A673 (cell line): ENCODE data around the gene LCK. TPM values are rescaled to one million over a fixed set of nuclear protein-coding genes. Genes with fewer than 3 reads are reported as not detected.

Experiments used
- BruUV-seq: library from RNA; stranded (reverse); fragments of 400-500 nt; replicated peaks from 2 replicates; lab custom pipeline; 2021; lab: Mats Ljungman, UMichigan
- CTCF ChIA-PET: fragments of 300-600 bp; sonication (Branson Sonifier 250); formaldehyde crosslinking; loops from one replicate; lab custom pipeline; 2022; ENCODE audit warnings: antibody characterized with exemption; lab: Charles Lee
- POLR2A ChIA-PET: fragments of 300-600 bp; sonication (Branson Sonifier 250); formaldehyde crosslinking; loops from one replicate; lab custom pipeline; 2022; ENCODE audit warnings: antibody characterized with exemption; ENCODE audit not compliant: low non-redundant PET; lab: Charles Lee
- DNase-seq: peaks from one replicate; pipeline ENCODE4 v3.0.0-alpha.2; 2015; ENCODE audit warnings: low spot score
- H3K27ac ChIP-seq: fragments of 200-600 bp; sonication (generic); 2 replicates; pipeline ENCODE4 v1.5.1; 2016; ENCODE audit warnings: mixed run types, low read depth, mild to moderate bottlenecking, mixed read lengths, antibody characterized with exemption, low read length; ENCODE audit not compliant: poor library complexity, severe bottlenecking
- H3K27me3 ChIP-seq: fragments of 200-600 bp; sonication (generic); replicated peaks from 2 replicates; pipeline ENCODE4 v1.6.1; 2017; ENCODE audit warnings: mixed run types, low read depth, mild to moderate bottlenecking, mixed read lengths, antibody characterized with exemption, low read length; ENCODE audit not compliant: insufficient read depth, poor library complexity
- H3K36me3 ChIP-seq: fragments of 200-600 bp; sonication (generic); 2 replicates; pipeline ENCODE4 v1.6.1; 2016; ENCODE audit warnings: mixed run types, mild to moderate bottlenecking, mixed read lengths, antibody characterized with exemption, low read length; ENCODE audit not compliant: insufficient read depth, poor library complexity, severe bottlenecking
- H3K4me1 ChIP-seq: fragments of 200-600 bp; sonication (generic); 2 replicates; pipeline ENCODE4 v1.6.1; 2017; ENCODE audit warnings: mixed run types, mild to moderate bottlenecking, mixed read lengths, antibody characterized with exemption, low read length; ENCODE audit not compliant: insufficient read depth, poor library complexity, severe bottlenecking
- H3K4me3 ChIP-seq: fragments of 200-600 bp; sonication (generic); 2 replicates; pipeline ENCODE4 v1.5.1; 2016; ENCODE audit warnings: low read depth, mixed run types, mild to moderate bottlenecking, mixed read lengths, low read length; ENCODE audit not compliant: poor library complexity, severe bottlenecking
- H3K9me3 ChIP-seq: fragments of 200-600 bp; sonication (generic); 2 replicates; pipeline ENCODE4 v1.6.1; 2016; ENCODE audit warnings: mixed run types, low read depth, mild to moderate bottlenecking, mixed read lengths, antibody characterized with exemption, low read length; ENCODE audit not compliant: poor library complexity, severe bottlenecking
- CTCF ChIP-seq: fragments of 300-800, 200-600 bp; sonication (generic); conservative IDR thresholded peaks from 2 replicates; pipeline ENCODE4 v1.5.1; 2017; ENCODE audit warnings: low read depth, mild to moderate bottlenecking, antibody characterized with exemption, low read length, moderate library complexity, mixed read lengths
- EZH2 ChIP-seq: fragments of 200-600 bp; sonication (generic); IDR thresholded peaks from 2 replicates; pipeline ENCODE4 v1.6.1; 2017; ENCODE audit warnings: borderline replicate concordance, low read depth, mild to moderate bottlenecking, mixed read lengths, antibody characterized with exemption, low read length; ENCODE audit not compliant: poor library complexity, severe bottlenecking
- intact Hi-C: fragments of 100-400 bp; cut with micrococcal nuclease; formaldehyde crosslinking; loops from one replicate; pipeline ENCODE4 v1.10.0; 2022; ENCODE audit not compliant: unreplicated experiment
- total RNA-seq: library from RNA; stranded (reverse); gene quantifications from 2 replicates; pipeline ENCODE4 v1.2.3, GENCODE V29; 2021

LCK gene
- total RNA-seq, 1 experiment from 2014 or later = not detected

- peaks cover 2% of the 10 kb centered on the region for H3K4me1 ChIP-seq
- H3K27ac ChIP-seq = no peak overlapping the region
- intact Hi-C loops = no loop called here
- DNase-seq = no peak
- CTCF ChIA-PET = no interaction called here
- H3K27me3 ChIP-seq = no peaks in the 10 kb centered on the region
- TF ChIP-seq CTCF = no peak
- TF ChIP-seq EZH2 = no peak
- no peak overlapping the region for H3K4me3 ChIP-seq
- no TSS peak for BruUV-seq
- POLR2A ChIA-PET = no interaction called here
- peaks cover 45% of the 10 kb centered on the region for H3K36me3 ChIP-seq
- H3K9me3 ChIP-seq = no peaks in the 10 kb centered on the region
Observed at GRCh38 chr1:32316903-32317277, 65.8 kb downstream of the LCK start.

GRCh38 chr1:32318127-32318869, 67.2 kb downstream of the LCK start:
- TF ChIP-seq CTCF (no peak), EZH2 (no peak)
- no peak overlapping the region for H3K4me3 ChIP-seq
- DNase-seq = no peak
- no peaks in the 10 kb centered on the region for H3K9me3 ChIP-seq
- ChIA-PET POLR2A (no interaction called here), CTCF (no interaction called here)
- intact Hi-C loops = no loop called here
- no peaks in the 10 kb centered on the region for H3K4me1 ChIP-seq
- H3K36me3 ChIP-seq = peaks cover 53% of the 10 kb centered on the region
- no peak overlapping the region for H3K27ac ChIP-seq
- BruUV-seq = no TSS peak
- H3K27me3 ChIP-seq = no peaks in the 10 kb centered on the region

- TF ChIP-seq CTCF (no peak), EZH2 (no peak)
- POLR2A ChIA-PET = interaction anchor here (0.6 kb wide), 1 partner anchor 48 kb away, joined by 4 read pairs; no protein-coding TSS in a partner anchor
- H3K4me1 ChIP-seq = no peaks in the 10 kb centered on the region
- no TSS peak for BruUV-seq
- H3K9me3 ChIP-seq = no peaks in the 10 kb centered on the region
- peaks cover 72% of the 10 kb centered on the region for H3K36me3 ChIP-seq
- no peak overlapping the region for H3K27ac ChIP-seq
- DNase-seq = no peak
- no peaks in the 10 kb centered on the region for H3K27me3 ChIP-seq
- CTCF ChIA-PET = no interaction called here
- H3K4me3 ChIP-seq = no peak overlapping the region
- intact Hi-C loops = no loop called here
Observed at GRCh38 chr1:32321712-32322291, 70.7 kb downstream of the LCK start.
